Adrenal gland (tissue), 12 donors: ENCODE measurements around the gene MICAL3. TPM values are rescaled to one million over a fixed set of nuclear protein-coding genes. Genes with fewer than 3 reads are reported as not detected.
"Not testable (repeated sequence)": the region's sequence is repeated elsewhere in the genome, so short reads cannot be mapped to it uniquely, and the experiment has no call there.

Experiments
- DNase-seq, 7 donors: peaks; one replicate each; pipeline ENCODE4 v3.0.0-alpha.2; 2019 to 2020
- H3K27ac ChIP-seq, 5 donors: fragments of 200-600 bp; sonication (generic) in 4 of 5; 1 replicate in 3 of 5; 2 replicates in 2 of 5; pipeline versions ENCODE4 v1.5.1 to v1.8.0; 2016 to 2020; ENCODE audit warnings: mild to moderate bottlenecking in 1 of 5
- H3K27me3 ChIP-seq: fragments of 200-600 bp; 2 replicates; pipeline ENCODE4 v1.8.0; 2021
- H3K36me3 ChIP-seq, 2 donors: fragments of 200-600 bp; replicated peaks in 1 of 2; 1 replicate in 1 of 2; 2 replicates in 1 of 2; pipeline versions ENCODE4 v1.5.1 to v1.8.0; 2018 to 2022
- H3K4me1 ChIP-seq, 2 donors: fragments of 200-600 bp; replicated peaks in 1 of 2; 1 replicate in 1 of 2; 2 replicates in 1 of 2; pipeline versions ENCODE4 v1.5.1 to v1.8.0; 2018 to 2021
- H3K4me3 ChIP-seq, 4 donors: fragments of 200-600 bp; sonication (generic) in 3 of 4; one replicate each; pipeline ENCODE4 v1.5.1; 2016 to 2018
- H3K9me3 ChIP-seq, 3 donors: fragments of 200-600 bp; sonication (generic) in 1 of 3; replicated peaks in 1 of 3; 1 replicate in 2 of 3; 2 replicates in 1 of 3; pipeline versions ENCODE4 v1.5.1 to v1.8.0; 2016 to 2021
- POLR2A ChIP-seq, 2 donors: fragments of 450-650 bp; IDR thresholded peaks; one replicate each; pipeline ENCODE4 v1.6.1; 2017; ENCODE audit warnings: antibody characterized with exemption in 2 of 2, mild to moderate bottlenecking in 2 of 2, moderate library complexity in 1 of 2
- WGBS, 4 donors: extraction: QIAGEN DNeasy Blood & Tissue Kit in 2 of 4; methylation state at CpG; one replicate each; pipeline versions ENCODE4 v1.1.5 to v1.1.7; 2013 to 2017; 5-methylcytosine and 5-hydroxymethylcytosine counted together
- intact Hi-C, 2 donors: fragments of 100-400 bp; cut with DNase I; formaldehyde crosslinking; loops; one replicate each; pipeline versions ENCODE4 v1.14.1 to v1.15.0; 2022 to 2023
- polyA plus RNA-seq, 3 donors: library from polyadenylated mRNA; stranded (reverse); fragments of 200-250 nt in 2 of 3; fragments of 350-450 nt in 1 of 3; fragmentation: Illumina TruSeq in 1 of 3; extraction: RNeasy Lipid Tissue Mini Kit (QIAGEN cat#74804) in 1 of 3; gene quantifications; one replicate each; pipeline ENCODE4 v1.2.3, GENCODE V29; 2013 to 2014
- total RNA-seq, 9 donors: library from RNA; depleted of rRNA in 4 of 9; stranded (reverse); fragments of >200 nt in 4 of 9; fragments of 120-200 nt in 1 of 9; fragmentation: NEBNext Ultra II Directional in 1 of 9; extraction: Animal tissue kit (Norgen Biotek cat#: 25700) in 1 of 9; gene quantifications; one replicate each; pipeline versions ENCODE4 v1.1.0 to v1.2.4, GENCODE V29; 2013 to 2023
- TF ChIP-seq, protein P1 (sequence below), 6 experiments: fragments of 450-650 bp in 4 of 6; fragments of 200-600 bp in 2 of 6; sonication (generic) in 1 of 6; IDR thresholded peaks; 1 replicate in 5 of 6; 2 replicates in 1 of 6; pipeline versions ENCODE4 v1.5.1 to v1.8.0; 2016 to 2021; ENCODE audit warnings: antibody characterized with exemption in 6 of 6, mild to moderate bottlenecking in 2 of 6, moderate library complexity in 1 of 6
- donor health status: healthy with polysubstance abuse.
- donor health status: Bipolar disorder and iron deficiency.
- donor health status: DM: yes; HTN: yes; CAD: no.
- donor health status: DM: no; HTN: no; CAD: no.
- donor health status: DM: no; HTN: no; CAD: no.
- donor health status: DM: yes; HTN: yes; CAD: no.

The MICAL3 gene
- total and polyA plus RNA-seq, 12 donors, result 10.9 to 82.6 (median 34.4) TPM

DNA sequence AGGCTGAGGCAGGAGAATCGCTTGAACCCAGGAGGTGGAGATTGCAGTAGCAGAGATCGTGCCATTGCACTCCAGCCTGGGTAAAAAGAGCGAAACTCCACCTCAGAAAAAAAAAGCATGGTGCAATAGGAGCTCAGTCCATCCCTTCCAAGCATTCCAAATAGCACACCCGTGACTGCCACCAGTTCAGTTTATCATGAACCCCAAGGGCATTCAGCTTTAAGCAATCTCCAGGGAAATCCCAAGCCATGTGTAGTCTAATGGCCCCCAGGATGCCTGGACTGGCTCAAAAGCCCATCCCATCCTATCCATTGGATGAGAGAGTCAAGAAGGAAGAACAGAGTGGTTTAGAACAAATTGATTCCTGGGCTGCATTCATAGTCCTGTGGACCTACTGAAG lies 16.2 kb downstream of the MICAL3 start:
- Histone ChIP-seq H3K4me3 (no peak overlapping the region), H3K36me3 (no peaks in the 10 kb centered on the region), H3K27me3 (no peaks in the 10 kb centered on the region), H3K4me1 (no peaks in the 10 kb centered on the region), H3K9me3 (no peaks in the 10 kb centered on the region), H3K27ac (no peak overlapping the region)
- WGBS, 4 donors, result 88 to 94% (median 89%) methylated on average over 3 to 4 of the region's 4 CpGs
- DNase-seq, result no peak
- TF ChIP-seq, protein P1, sequence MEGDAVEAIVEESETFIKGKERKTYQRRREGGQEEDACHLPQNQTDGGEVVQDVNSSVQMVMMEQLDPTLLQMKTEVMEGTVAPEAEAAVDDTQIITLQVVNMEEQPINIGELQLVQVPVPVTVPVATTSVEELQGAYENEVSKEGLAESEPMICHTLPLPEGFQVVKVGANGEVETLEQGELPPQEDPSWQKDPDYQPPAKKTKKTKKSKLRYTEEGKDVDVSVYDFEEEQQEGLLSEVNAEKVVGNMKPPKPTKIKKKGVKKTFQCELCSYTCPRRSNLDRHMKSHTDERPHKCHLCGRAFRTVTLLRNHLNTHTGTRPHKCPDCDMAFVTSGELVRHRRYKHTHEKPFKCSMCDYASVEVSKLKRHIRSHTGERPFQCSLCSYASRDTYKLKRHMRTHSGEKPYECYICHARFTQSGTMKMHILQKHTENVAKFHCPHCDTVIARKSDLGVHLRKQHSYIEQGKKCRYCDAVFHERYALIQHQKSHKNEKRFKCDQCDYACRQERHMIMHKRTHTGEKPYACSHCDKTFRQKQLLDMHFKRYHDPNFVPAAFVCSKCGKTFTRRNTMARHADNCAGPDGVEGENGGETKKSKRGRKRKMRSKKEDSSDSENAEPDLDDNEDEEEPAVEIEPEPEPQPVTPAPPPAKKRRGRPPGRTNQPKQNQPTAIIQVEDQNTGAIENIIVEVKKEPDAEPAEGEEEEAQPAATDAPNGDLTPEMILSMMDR (IDR thresholded peaks at IDR 0.05), result no peak
- TF ChIP-seq POLR2A (IDR thresholded peaks at IDR 0.05), result no peak
- intact Hi-C loops, result no loop called here

DNA sequence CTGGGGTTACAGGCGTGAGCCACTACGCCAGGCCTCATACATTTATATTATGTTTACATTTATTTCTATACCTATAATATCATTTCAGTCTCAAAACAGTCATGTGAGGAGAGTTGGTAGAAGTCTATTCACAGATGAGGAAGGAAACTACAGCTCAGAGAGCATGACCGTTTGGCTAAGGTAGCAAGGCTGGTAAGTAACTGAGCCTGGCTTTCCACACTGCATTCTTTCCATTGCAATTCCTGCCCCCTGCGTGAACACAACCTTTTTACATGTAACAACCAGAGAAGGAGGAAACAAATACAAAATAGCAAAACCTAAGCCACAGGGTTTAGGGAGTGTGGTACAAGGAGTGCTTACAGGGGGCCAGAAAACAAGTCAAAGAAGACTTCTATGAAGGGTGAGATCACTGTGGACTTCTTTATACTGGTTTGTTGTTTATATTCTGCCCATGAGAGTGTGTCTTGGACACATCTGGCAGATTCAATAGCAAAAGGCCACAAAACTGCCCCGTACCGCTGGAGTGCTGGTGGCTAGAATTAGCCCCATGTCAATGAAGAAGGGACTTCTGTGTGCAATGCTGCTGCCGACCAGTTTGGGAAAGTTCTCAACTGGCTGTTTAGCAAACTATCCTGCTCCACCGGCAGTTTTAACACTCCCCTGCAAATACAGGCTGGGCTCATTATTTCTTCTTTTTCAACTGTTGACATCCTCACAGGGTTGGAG lies 19.0 kb downstream of the MICAL3 start:
- DNase-seq, result no peak
- H3K27ac ChIP-seq, result no peak overlapping the region
- H3K36me3 ChIP-seq, result no peaks in the 10 kb centered on the region
- H3K9me3 ChIP-seq, result no peaks in the 10 kb centered on the region
- WGBS, 4 donors, result 76 to 84% (median 78%) methylated on average over 8 of the region's 8 CpGs
- intact Hi-C loops, result no loop called here
- TF ChIP-seq POLR2A (IDR thresholded peaks at IDR 0.05), result no peak
- TF ChIP-seq, protein P1 (IDR thresholded peaks at IDR 0.05), result no peak
- no peak overlapping the region for H3K4me3 ChIP-seq
- peaks cover 2 to 3% of the 10 kb centered on the region in 2 donors for H3K4me1 ChIP-seq
- no peaks in the 10 kb centered on the region for H3K27me3 ChIP-seq

DNA sequence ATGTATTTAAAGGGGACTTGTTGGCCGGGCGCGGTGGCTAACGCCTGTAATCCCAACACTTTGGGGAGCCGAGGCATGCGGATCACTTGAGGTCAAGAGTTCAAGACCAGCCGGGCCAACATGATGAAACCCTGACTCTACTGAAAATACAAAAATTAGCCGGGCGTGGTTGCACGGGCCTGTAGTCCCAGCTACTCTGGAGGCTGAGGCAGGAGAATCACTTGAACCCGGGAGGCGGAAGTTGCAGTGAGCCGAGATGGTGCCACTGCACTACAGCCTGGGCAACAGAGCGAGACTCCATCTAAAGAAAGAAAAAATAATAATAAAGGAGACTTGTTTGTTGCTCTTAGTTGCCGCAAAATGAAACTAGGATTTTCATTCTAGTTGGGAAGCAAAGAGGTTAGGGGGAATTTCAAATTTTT lies 22.5 kb downstream of the MICAL3 start:
- H3K9me3 ChIP-seq, H3K27me3 ChIP-seq, H3K36me3 ChIP-seq: not testable (repeated sequence)
- 41 to 47% (median 42%) methylated on average over 15 of the region's 15 CpGs for WGBS, 4 donors
- intact Hi-C loops, result loop anchor here in 1 of 2 donors (5.0 kb wide), 2 partner anchors 35 to 70 kb away; no protein-coding TSS in a partner anchor
- H3K4me3 ChIP-seq, result peak overlapping the region in 1 of 4 donors; percentile 98
- peaks cover 7 to 21% of the 10 kb centered on the region in 2 donors for H3K4me1 ChIP-seq
- peak in 1 of 7 donors; percentile 10 for DNase-seq
- H3K27ac ChIP-seq, result peak overlapping the region in 3 of 5 donors; percentile 98

DNA sequence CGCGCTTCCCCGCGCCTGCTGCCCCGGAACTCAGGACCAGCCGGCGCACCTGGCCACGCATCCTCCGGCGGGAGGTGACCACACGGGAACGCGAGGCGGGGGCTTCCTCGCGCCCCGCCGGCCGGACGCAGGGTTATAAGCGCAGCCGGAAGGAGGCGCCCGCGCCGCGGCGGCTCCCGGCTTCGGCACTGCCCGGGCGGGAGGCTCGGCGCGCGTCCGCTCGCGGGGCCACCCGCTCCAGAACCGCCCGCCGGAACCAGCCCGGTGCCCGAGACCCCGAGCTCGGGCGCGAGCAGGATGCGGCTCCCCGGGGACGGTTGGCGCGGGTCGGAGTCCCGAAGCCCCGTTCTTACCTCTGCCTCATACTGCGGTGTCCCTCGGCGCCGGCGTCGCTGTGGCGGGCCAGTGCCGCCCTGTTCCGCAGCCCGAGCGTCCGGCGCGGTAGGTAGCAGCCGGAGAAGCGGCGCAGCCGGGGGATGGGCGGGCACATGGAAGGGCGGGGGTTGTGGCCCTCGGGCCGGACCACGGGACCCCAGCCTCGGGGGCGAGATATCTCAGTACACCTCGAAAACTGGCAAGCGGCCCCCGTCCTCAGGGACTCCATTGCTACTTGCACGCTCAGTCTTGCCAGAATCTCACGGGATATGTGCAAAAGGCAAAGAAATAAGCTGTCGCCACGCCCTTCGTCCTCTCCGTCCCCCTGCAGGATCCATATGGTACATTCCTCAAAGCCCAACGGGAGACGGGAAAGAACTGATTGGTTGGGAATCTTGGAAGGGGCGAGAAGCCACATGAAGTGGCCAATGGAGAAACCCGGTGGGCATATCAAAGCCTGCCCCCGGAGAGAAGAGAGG lies 23.1 kb downstream of the MICAL3 start:
- intact Hi-C loops, result loop anchor here in 1 of 2 donors (5.0 kb wide), 2 partner anchors 34 to 71 kb away; no protein-coding TSS in a partner anchor

More for the DNA sequence above, 23.1 kb downstream of the MICAL3 start:
- peaks cover 7 to 21% of the 10 kb centered on the region in 2 donors for H3K4me1 ChIP-seq
- DNase-seq, result peak; percentile 90 to 97 (median 94)
- H3K36me3 ChIP-seq, result no peaks in the 10 kb centered on the region
- H3K9me3 ChIP-seq, result no peaks in the 10 kb centered on the region
- 0 to 1% (median 0%) methylated on average over 3 to 96 of the region's 96 CpGs for WGBS, 4 donors
- H3K27ac ChIP-seq, result peak overlapping the region; percentile 40 to 98 (median 98)
- TF ChIP-seq, protein P1 (IDR thresholded peaks at IDR 0.05), result peak in 4 of 6 experiments; percentile 50 to 62 (median 58)
- peak; percentile 72 to 90 for TF ChIP-seq POLR2A (IDR thresholded peaks at IDR 0.05)
- H3K27me3 ChIP-seq, result no peaks in the 10 kb centered on the region
- H3K4me3 ChIP-seq, result peak overlapping the region; percentile 8 to 98 (median 46)
